Heart left ventricle (tissue), 16 donors: ENCODE results near the gene TCP11L2. TPM values are rescaled to one million over a fixed set of nuclear protein-coding genes. Genes with fewer than 3 reads are reported as not detected.

ENCODE experiments used
- ATAC-seq, 4 donors: fragments of 200-7000 bp; cut with Tn5 transposase; one replicate each; pipeline ENCODE4 v1.9.1; 2020 to 2022; ENCODE audit warnings: moderate library complexity in 4 of 4, mild to moderate bottlenecking in 3 of 4, moderate number of reproducible peaks in 1 of 4
- DNase-seq, 5 donors: peaks; one replicate each; pipeline ENCODE4 v3.0.0-alpha.2; 2020
- H3K27ac ChIP-seq, 12 donors: fragments of 200-600 bp; sonication (generic) in 4 of 12; one replicate each; pipeline versions ENCODE4 v1.5.0 to v1.8.0; 2016 to 2022; ENCODE audit warnings: mild to moderate bottlenecking in 2 of 12
- H3K27me3 ChIP-seq, 9 donors: fragments of 200-600 bp; sonication (generic) in 2 of 9; one replicate each; pipeline versions ENCODE4 v1.5.1 to v1.8.0; 2016 to 2022; ENCODE audit warnings: mild to moderate bottlenecking in 3 of 9
- H3K36me3 ChIP-seq, 9 donors: fragments of 200-600 bp; sonication (generic) in 2 of 9; one replicate each; pipeline versions ENCODE4 v1.5.0 to v1.8.0; 2018 to 2022; ENCODE audit warnings: mild to moderate bottlenecking in 2 of 9
- H3K4me1 ChIP-seq, 12 donors: fragments of 200-600 bp; sonication (generic) in 4 of 12; one replicate each; pipeline versions ENCODE4 v1.5.0 to v1.8.0; 2016 to 2022; ENCODE audit warnings: mild to moderate bottlenecking in 3 of 12
- H3K4me3 ChIP-seq, 12 donors: fragments of 200-600 bp; sonication (generic) in 4 of 12; one replicate each; pipeline versions ENCODE4 v1.5.0 to v1.8.0; 2017 to 2022; ENCODE audit warnings: mild to moderate bottlenecking in 9 of 12, moderate library complexity in 4 of 12
- H3K9me3 ChIP-seq, 12 donors: fragments of 200-600 bp; sonication (generic) in 4 of 12; one replicate each; pipeline versions ENCODE4 v1.5.0 to v1.8.0; 2016 to 2022; ENCODE audit warnings: mild to moderate bottlenecking in 1 of 12
- POLR2A ChIP-seq, 2 donors: fragments of 450-650 bp; IDR thresholded peaks; one replicate each; pipeline ENCODE4 v1.6.1; 2017; ENCODE audit warnings: antibody characterized with exemption in 2 of 2, mild to moderate bottlenecking in 2 of 2, moderate library complexity in 2 of 2
- WGBS, 4 donors: extraction: QIAGEN DNeasy Blood & Tissue Kit in 2 of 4; methylation state at CpG; one replicate each; pipeline versions ENCODE4 v1.1.5 to v1.1.7; 2013 to 2018; 5-methylcytosine and 5-hydroxymethylcytosine counted together
- intact Hi-C, 10 donors: fragments of 100-400 bp; cut with DNase I; formaldehyde crosslinking; loops; one replicate each; pipeline versions ENCODE4 v1.11.1 to v1.14.2; 2022
- polyA plus RNA-seq, 2 donors: library from polyadenylated mRNA; stranded (reverse); fragments of 200-250 nt; gene quantifications; one replicate each; pipeline ENCODE4 v1.2.3, GENCODE V29; 2013
- total RNA-seq, 9 donors: library from RNA; depleted of rRNA in 2 of 9; stranded (reverse); fragments of >200 nt in 2 of 9; fragmentation: NEBNext Ultra II Directional in 3 of 9; extraction: Animal tissue kit (Norgen Biotek cat#: 25700) in 3 of 9; gene quantifications; one replicate each; pipeline versions ENCODE4 v1.1.0 to v1.2.4, GENCODE V29; 2016 to 2023
- TF ChIP-seq, protein P1 (sequence below), 12 donors: fragments of 200-600 bp; sonication (generic) in 4 of 12; IDR thresholded peaks; one replicate each; pipeline versions ENCODE4 v1.5.0 to v1.8.0; 2018 to 2022; ENCODE audit warnings: antibody characterized with exemption in 12 of 12, mild to moderate bottlenecking in 5 of 12
- donor health status: ischemic (EF 13 %, LVEDD 7.1; RV severe dilation, severe dysfunction).
- donor health status: healthy with polysubstance abuse.
- donor health status: DM: no; HTN: yes; CAD: no.
- donor health status: DM: no; HTN: no; CAD: no.
- donor health status: ischemic (EF 25% LVEDD 6.9; RV normal size, moderate dysfunction).
- donor health status: ischemic (EF 25% LVEDD 5.7; RV mildly dilated, moderate dysfunction).
- donor health status: healthy.
- donor health status: DM: yes; HTN: yes; CAD: no.
- donor health status: ischemic (EF 35%, LVEDD 5.7; RV mildly dilated, moderate dysfunction).
- donor health status: nonischemic (EF 11% LVEDD 7.7; RV severe dilation, severe dysfunction).
- donor health status: DM: yes; HTN: yes; CAD: no.
- donor health status: PGD.
- donor health status: ischemic (EF 29% LVEDD 5.4; RV normal size, mild dysfunction).
- donor health status: nonischemic (EF 23%, LVEDD 6.1; RV moderate dilation, normal function).

TCP11L2 gene
- total and polyA plus RNA-seq, 11 donors, result 15.5 to 147 (median 97.3) TPM

DNA sequence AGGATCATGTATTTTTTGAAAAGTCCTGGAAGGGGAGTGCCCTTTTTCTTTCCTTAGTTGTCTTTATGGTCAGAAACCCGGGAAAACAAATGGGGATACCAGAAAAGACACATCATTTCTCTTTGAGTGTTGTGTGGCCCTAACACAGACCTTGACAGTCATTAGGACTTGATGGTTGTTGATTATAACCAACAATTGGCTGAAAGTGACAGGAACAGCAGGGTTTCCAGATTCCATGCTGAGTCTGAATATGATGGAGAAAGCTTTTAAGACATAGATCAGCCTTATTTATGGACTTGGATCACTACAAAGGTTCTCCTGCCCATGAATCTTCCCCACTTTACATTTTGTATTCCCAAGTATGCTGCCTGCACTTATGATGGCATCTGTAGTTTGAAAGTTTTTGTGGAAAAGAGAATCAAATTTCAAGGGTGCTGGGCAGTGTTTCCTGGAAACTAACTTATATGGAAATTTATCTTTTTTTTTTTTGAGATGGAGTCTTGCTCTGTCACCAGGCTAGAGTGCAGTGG, 85.4 kb downstream of the TCP11L2 start:
- no peak for DNase-seq

DNA sequence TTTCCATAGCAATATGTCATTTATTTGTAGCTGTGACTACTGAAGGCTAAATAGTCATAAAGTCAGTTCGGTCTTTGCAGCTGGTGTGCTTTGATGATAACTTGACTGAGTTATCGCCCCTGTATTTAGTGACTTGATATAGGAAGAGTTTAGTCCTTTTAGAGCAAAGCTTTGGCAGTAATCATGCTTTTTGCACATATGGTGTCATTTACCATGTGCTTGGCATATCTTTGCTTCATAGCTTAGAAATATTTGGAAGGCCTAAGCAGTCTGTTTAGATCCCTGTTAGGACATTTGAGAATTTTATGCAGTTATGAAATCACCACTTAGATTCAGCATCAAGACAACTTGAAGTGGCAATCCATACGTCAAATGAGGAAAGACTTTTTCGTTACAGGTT, 86.6 kb downstream of the TCP11L2 start:
- no peak for ATAC-seq
- H3K36me3 ChIP-seq, result peaks cover 0 to 38% (median 15%) of the 10 kb centered on the region in 9 donors
- no peak overlapping the region for H3K4me3 ChIP-seq
- no peak for DNase-seq
- no peaks in the 10 kb centered on the region for H3K27me3 ChIP-seq
- no peak overlapping the region for H3K27ac ChIP-seq
- peaks cover 0 to 4% (median 0%) of the 10 kb centered on the region in 12 donors for H3K4me1 ChIP-seq
- intact Hi-C loops, result loop anchor here in 9 of 10 donors (2.0 to 10.0 kb wide), 7 partner anchors 453 to 716 kb away; no protein-coding TSS in a partner anchor
- no peaks in the 10 kb centered on the region for H3K9me3 ChIP-seq
- TF ChIP-seq POLR2A (IDR thresholded peaks at IDR 0.05), result no peak
- TF ChIP-seq, protein P1, sequence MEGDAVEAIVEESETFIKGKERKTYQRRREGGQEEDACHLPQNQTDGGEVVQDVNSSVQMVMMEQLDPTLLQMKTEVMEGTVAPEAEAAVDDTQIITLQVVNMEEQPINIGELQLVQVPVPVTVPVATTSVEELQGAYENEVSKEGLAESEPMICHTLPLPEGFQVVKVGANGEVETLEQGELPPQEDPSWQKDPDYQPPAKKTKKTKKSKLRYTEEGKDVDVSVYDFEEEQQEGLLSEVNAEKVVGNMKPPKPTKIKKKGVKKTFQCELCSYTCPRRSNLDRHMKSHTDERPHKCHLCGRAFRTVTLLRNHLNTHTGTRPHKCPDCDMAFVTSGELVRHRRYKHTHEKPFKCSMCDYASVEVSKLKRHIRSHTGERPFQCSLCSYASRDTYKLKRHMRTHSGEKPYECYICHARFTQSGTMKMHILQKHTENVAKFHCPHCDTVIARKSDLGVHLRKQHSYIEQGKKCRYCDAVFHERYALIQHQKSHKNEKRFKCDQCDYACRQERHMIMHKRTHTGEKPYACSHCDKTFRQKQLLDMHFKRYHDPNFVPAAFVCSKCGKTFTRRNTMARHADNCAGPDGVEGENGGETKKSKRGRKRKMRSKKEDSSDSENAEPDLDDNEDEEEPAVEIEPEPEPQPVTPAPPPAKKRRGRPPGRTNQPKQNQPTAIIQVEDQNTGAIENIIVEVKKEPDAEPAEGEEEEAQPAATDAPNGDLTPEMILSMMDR (IDR thresholded peaks at IDR 0.05), result no peak
- 64 to 74% (median 67%) methylated on average over 4 of the region's 4 CpGs for WGBS, 4 donors

More for the DNA sequence above, 85.4 kb downstream of the TCP11L2 start:
- peaks cover 0 to 4% (median 0%) of the 10 kb centered on the region in 12 donors for H3K4me1 ChIP-seq
- WGBS, 4 donors, result 73 to 100% (median 86%) methylated on average over 1 of the region's 1 CpG
- H3K4me3 ChIP-seq, result no peak overlapping the region
- H3K27ac ChIP-seq, result no peak overlapping the region
- no peaks in the 10 kb centered on the region for H3K27me3 ChIP-seq
- H3K36me3 ChIP-seq, result peaks cover 0 to 40% (median 8%) of the 10 kb centered on the region in 9 donors
- intact Hi-C loops, result loop anchor here (2.0 to 10.0 kb wide), 10 partner anchors 453 to 717 kb away; no protein-coding TSS in a partner anchor
- peaks cover 0 to under 1% (median 0%) of the 10 kb centered on the region in 12 donors for H3K9me3 ChIP-seq
- no peak for ATAC-seq
- no peak for TF ChIP-seq POLR2A (IDR thresholded peaks at IDR 0.05)
- TF ChIP-seq, protein P1 (IDR thresholded peaks at IDR 0.05), result no peak

DNA sequence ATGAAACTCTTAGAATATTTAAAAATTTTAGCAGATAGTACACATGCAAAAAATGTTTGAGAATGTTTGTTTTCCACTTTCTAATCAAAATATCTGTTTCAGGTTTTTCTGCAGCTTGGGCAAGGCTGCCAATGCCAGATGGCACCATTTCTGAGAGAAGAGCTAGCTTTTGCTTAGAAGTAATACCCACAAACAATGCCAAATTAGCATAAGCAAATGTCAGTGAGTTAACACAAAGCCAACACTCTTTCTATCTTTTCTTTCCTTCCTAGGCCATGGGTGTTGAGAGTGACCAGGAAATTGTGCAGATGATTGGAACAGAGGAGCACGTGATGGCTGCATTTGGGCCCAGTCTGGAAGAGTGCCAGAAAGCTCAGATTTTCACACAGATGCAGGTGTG, 90.2 kb downstream of the TCP11L2 start:
- ATAC-seq, result no peak
- intact Hi-C loops, result loop anchor here in 2 of 10 donors (5.0 to 10.0 kb wide), 2 partner anchors 455 to 712 kb away; no protein-coding TSS in a partner anchor
- 40 to 65% (median 50%) methylated on average over 1 of the region's 1 CpG for WGBS, 4 donors
- Histone ChIP-seq H3K27ac (no peak overlapping the region), H3K4me3 (no peak overlapping the region), H3K27me3 (no peaks in the 10 kb centered on the region), H3K9me3 (no peaks in the 10 kb centered on the region), H3K4me1 (no peaks in the 10 kb centered on the region), H3K36me3 (peaks cover 2 to 50% (median 37%) of the 10 kb centered on the region in 9 donors)
- TF ChIP-seq POLR2A (IDR thresholded peaks at IDR 0.05), result no peak
- TF ChIP-seq, protein P1 (IDR thresholded peaks at IDR 0.05), result no peak
- no peak for DNase-seq

Other genes with a start within 250 kb of the TCP11L2 start
- 10 to 100 TPM; 34.7 to 50.7 (median 39.8) TPM for gene NUAK1, start 163.8 kb upstream of the TCP11L2 start, total RNA-seq
- gene NUAK1, start 163.8 kb upstream of the TCP11L2 start, polyA plus RNA-seq, result 10 to 100 TPM; 10.5 to 21.5 TPM
- gene CKAP4, start 54.7 kb upstream of the TCP11L2 start, total RNA-seq, result 10 to 100 TPM; 39.9 to 70.7 (median 53.7) TPM
- 10 to 100 TPM; 19.0 to 61.5 TPM for gene CKAP4, start 54.7 kb upstream of the TCP11L2 start, polyA plus RNA-seq
- 10 to 100 TPM in 2 of 9 donors, 1 to 10 TPM in 7; 6.4 to 12.3 (median 9.3) TPM for gene POLR3B, start 55.0 kb downstream of the TCP11L2 start, total RNA-seq
- 1 to 10 TPM; 2.5 to 8.1 TPM for gene POLR3B, start 55.0 kb downstream of the TCP11L2 start, polyA plus RNA-seq